ENCODE measurements around the gene CBFA2T2.

CBFA2T2 gene

DNA sequence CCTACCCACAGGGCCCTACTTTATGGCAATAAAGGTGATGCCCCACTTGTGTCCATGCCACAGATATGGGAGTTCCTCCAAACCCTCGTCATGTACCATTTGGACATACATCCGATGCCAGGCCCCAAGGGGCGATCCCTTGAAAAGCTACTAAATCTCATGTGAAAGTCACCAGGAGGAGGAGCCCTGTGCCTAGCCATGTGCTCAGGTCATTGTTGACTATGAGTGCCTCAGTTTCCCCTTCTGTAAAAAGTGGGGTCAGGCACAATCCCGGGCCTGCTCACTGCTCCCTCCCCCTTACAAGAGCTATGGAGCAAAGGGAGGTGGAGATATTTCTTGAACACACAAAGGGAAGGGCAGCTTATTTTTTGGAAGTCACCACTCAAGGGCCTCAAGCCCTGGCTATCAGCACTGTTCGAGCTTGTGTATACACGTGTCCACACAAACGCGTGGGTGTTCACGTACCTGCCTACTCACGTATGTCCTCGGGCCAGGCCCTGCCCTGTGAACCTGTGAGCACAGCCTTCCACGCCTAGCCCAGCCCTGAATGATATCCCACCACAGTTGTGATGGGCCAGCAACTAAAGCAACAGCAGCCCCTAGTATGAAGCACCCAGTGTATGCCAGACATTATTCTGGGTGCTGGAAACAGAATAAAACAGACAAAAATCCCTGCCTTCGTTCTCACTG lies 178.7 kb downstream of the CBFA2T2 start:
- no peak overlapping the region for H3K27ac ChIP-seq (ENCODE audit: low read length)

DNA sequence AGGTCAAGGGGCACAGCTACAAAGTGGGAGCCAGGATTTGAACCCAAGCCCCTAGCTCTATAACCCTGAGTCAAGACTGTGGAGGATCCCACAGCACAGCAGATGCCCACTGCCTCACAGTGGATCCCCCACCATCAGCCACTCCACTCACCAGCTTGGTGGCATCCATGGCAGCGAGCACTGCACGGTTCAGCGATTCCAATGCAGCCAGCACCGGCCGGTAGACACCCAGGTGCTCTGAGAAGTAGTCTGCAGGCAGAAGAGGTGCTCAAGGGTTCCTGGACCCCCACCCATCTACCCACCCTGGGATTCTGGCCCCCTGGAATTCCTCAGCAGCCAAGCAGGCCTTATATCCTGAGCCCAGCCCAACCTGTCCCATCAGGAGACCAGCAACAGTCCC lies 179.3 kb downstream of the CBFA2T2 start:
- no peak for ATAC-seq (ENCODE audit: insufficient read depth, low read depth)
- Histone ChIP-seq H2AFZ (ENCODE audit: low read depth, low read length) (no peak overlapping the region), H3K27me3 (ENCODE audit: insufficient read depth, low read length, poor library complexity) (no peaks in the 10 kb centered on the region), H3K79me2 (ENCODE audit: insufficient read depth, low read length) (no peaks in the 10 kb centered on the region; the same call in 1 of the 2 replicates), H3K27ac (ENCODE audit: low read length) (no peak overlapping the region), H3K4me1 (ENCODE audit: insufficient read depth, low read length) (peaks cover 22% of the 10 kb centered on the region), H3K4me2 (ENCODE audit: insufficient read depth, low read length) (no peak overlapping the region), H3K4me3 (ENCODE audit: low read depth in 1 of 2, low read length in 2 of 2) (no peak overlapping the region), H4K20me1 (ENCODE audit: insufficient read depth, low read length) (no peaks in the 10 kb centered on the region), H3K36me3 (ENCODE audit: insufficient read depth, low read length) (peaks cover 13% of the 10 kb centered on the region; the same call in 1 of the 2 replicates), H3K9me3 (ENCODE audit: insufficient read depth, low read length, severe bottlenecking) (no peaks in the 10 kb centered on the region), H3K9ac (ENCODE audit: low read depth, low read length) (no peak overlapping the region)
- TF ChIP-seq CTCF (IDR thresholded peaks at IDR 0.05; ENCODE audit: borderline replicate concordance, extremely low read depth, low read length, poor library complexity, severe bottlenecking) = no peak
- TF ChIP-seq EZH2 (IDR thresholded peaks at IDR 0.05; ENCODE audit: borderline replicate concordance, low read depth, low read length, severe bottlenecking) = no peak
- no peak for DNase-seq

More for the DNA sequence above, 178.7 kb downstream of the CBFA2T2 start:
- Histone ChIP-seq H3K4me2 (ENCODE audit: insufficient read depth, low read length) (no peak overlapping the region), H3K9ac (ENCODE audit: low read depth, low read length) (no peak overlapping the region), H3K4me3 (ENCODE audit: low read depth in 1 of 2, low read length in 2 of 2) (no peak overlapping the region), H4K20me1 (ENCODE audit: insufficient read depth, low read length) (no peaks in the 10 kb centered on the region), H3K79me2 (ENCODE audit: insufficient read depth, low read length) (no peaks in the 10 kb centered on the region; the same call in 1 of the 2 replicates), H3K36me3 (ENCODE audit: insufficient read depth, low read length) (peaks cover 13% of the 10 kb centered on the region; the same call in 1 of the 2 replicates), H3K4me1 (ENCODE audit: insufficient read depth, low read length) (peaks cover 23% of the 10 kb centered on the region), H3K9me3 (ENCODE audit: insufficient read depth, low read length, severe bottlenecking) (no peaks in the 10 kb centered on the region), H3K27me3 (ENCODE audit: insufficient read depth, low read length, poor library complexity) (no peaks in the 10 kb centered on the region), H2AFZ (ENCODE audit: low read depth, low read length) (no peak overlapping the region)
- ATAC-seq (ENCODE audit: insufficient read depth, low read depth) (no peak), DNase-seq (no peak)
- TF ChIP-seq EZH2 (IDR thresholded peaks at IDR 0.05; ENCODE audit: borderline replicate concordance, low read depth, low read length, severe bottlenecking) = no peak
- TF ChIP-seq CTCF (IDR thresholded peaks at IDR 0.05; ENCODE audit: borderline replicate concordance, extremely low read depth, low read length, poor library complexity, severe bottlenecking) = no peak

GRCh38 chr20:33669873-33670640 lies 180.2 kb downstream of the CBFA2T2 start:
- H3K27ac ChIP-seq (ENCODE audit: low read length) = 0 out of 2 replicates have a peak overlapping the region, but pooled peaks have one; percentile 14
- no peak overlapping the region for H3K4me3 ChIP-seq (ENCODE audit: low read depth in 1 of 2, low read length in 2 of 2)
- peaks cover 24% of the 10 kb centered on the region for H3K4me1 ChIP-seq (ENCODE audit: insufficient read depth, low read length)
- no peak overlapping the region for H3K4me2 ChIP-seq (ENCODE audit: insufficient read depth, low read length)
- no peaks in the 10 kb centered on the region for H3K9me3 ChIP-seq (ENCODE audit: insufficient read depth, low read length, severe bottlenecking)
- no peaks in the 10 kb centered on the region; the same call in 1 of the 2 replicates for H3K79me2 ChIP-seq (ENCODE audit: insufficient read depth, low read length)
- H3K9ac ChIP-seq (ENCODE audit: low read depth, low read length) = no peak overlapping the region
- DNase-seq (no peak), ATAC-seq (ENCODE audit: insufficient read depth, low read depth) (no peak)
- H2AFZ ChIP-seq (ENCODE audit: low read depth, low read length) = no peak overlapping the region
- TF ChIP-seq EZH2 (IDR thresholded peaks at IDR 0.05; ENCODE audit: borderline replicate concordance, low read depth, low read length, severe bottlenecking) = no peak
- TF ChIP-seq CTCF (IDR thresholded peaks at IDR 0.05; ENCODE audit: borderline replicate concordance, extremely low read depth, low read length, poor library complexity, severe bottlenecking) = no peak
- no peaks in the 10 kb centered on the region for H3K27me3 ChIP-seq (ENCODE audit: insufficient read depth, low read length, poor library complexity)
- peaks cover 13% of the 10 kb centered on the region; the same call in 1 of the 2 replicates for H3K36me3 ChIP-seq (ENCODE audit: insufficient read depth, low read length)
- peaks cover 4% of the 10 kb centered on the region; the same call in 1 of the 2 replicates for H4K20me1 ChIP-seq (ENCODE audit: insufficient read depth, low read length)

Measured in DND-41 (cell line).